Measurements from ENCODE around the gene RPL35A. TPM values are rescaled to one million over a fixed set of nuclear protein-coding genes. Genes with fewer than 3 reads are reported as not detected.

Gene RPL35A
- total and polyA plus RNA-seq, 2 experiments from 2014 or later, result 1,070 to 2,096 TPM

DNA sequence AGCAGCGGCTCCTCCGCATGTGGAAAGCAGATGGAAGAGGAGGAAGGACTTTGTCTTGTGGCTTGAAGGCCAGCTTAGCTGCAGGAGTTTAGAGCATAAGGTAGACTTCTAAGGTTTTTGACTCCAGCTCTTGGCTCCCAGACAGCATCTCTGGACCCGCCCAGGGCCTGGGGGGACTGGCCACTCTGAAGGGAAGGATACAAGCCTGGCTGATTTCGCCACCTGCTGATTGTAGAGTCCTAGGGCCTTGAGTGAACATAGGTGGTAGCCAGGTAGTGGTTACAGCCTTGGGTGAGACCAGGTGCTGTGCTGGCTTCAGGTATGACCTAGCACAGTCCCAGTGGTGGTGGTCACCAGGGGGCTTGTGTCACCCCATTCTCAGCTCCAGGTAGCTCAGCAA, 48.4 kb upstream of the RPL35A start:
- H3K27me3 Mint-ChIP-seq (ENCODE audit: insufficient read depth, low read depth, poor library complexity), result peaks cover 5% of the 10 kb centered on the region

More for the DNA sequence above, 48.4 kb upstream of the RPL35A start:
- TF ChIP-seq, protein P1, sequence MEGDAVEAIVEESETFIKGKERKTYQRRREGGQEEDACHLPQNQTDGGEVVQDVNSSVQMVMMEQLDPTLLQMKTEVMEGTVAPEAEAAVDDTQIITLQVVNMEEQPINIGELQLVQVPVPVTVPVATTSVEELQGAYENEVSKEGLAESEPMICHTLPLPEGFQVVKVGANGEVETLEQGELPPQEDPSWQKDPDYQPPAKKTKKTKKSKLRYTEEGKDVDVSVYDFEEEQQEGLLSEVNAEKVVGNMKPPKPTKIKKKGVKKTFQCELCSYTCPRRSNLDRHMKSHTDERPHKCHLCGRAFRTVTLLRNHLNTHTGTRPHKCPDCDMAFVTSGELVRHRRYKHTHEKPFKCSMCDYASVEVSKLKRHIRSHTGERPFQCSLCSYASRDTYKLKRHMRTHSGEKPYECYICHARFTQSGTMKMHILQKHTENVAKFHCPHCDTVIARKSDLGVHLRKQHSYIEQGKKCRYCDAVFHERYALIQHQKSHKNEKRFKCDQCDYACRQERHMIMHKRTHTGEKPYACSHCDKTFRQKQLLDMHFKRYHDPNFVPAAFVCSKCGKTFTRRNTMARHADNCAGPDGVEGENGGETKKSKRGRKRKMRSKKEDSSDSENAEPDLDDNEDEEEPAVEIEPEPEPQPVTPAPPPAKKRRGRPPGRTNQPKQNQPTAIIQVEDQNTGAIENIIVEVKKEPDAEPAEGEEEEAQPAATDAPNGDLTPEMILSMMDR (conservative IDR thresholded peaks at IDR 0.05; ENCODE audit: low read depth in 2 of 2), result peak in 1 of 2 experiments; percentile 42; a peak in 2 of 4 replicates
- TF ChIP-seq STAT1 (IDR thresholded peaks at IDR 0.05; ENCODE audit: unreplicated experiment) (no peak), NANOG (IDR thresholded peaks at IDR 0.05; ENCODE audit: borderline replicate concordance) (no peak), EZH2phosphoT487 (IDR thresholded peaks at IDR 0.05; ENCODE audit: unreplicated experiment) (no peak)
- TF ChIP-seq, protein P2, sequence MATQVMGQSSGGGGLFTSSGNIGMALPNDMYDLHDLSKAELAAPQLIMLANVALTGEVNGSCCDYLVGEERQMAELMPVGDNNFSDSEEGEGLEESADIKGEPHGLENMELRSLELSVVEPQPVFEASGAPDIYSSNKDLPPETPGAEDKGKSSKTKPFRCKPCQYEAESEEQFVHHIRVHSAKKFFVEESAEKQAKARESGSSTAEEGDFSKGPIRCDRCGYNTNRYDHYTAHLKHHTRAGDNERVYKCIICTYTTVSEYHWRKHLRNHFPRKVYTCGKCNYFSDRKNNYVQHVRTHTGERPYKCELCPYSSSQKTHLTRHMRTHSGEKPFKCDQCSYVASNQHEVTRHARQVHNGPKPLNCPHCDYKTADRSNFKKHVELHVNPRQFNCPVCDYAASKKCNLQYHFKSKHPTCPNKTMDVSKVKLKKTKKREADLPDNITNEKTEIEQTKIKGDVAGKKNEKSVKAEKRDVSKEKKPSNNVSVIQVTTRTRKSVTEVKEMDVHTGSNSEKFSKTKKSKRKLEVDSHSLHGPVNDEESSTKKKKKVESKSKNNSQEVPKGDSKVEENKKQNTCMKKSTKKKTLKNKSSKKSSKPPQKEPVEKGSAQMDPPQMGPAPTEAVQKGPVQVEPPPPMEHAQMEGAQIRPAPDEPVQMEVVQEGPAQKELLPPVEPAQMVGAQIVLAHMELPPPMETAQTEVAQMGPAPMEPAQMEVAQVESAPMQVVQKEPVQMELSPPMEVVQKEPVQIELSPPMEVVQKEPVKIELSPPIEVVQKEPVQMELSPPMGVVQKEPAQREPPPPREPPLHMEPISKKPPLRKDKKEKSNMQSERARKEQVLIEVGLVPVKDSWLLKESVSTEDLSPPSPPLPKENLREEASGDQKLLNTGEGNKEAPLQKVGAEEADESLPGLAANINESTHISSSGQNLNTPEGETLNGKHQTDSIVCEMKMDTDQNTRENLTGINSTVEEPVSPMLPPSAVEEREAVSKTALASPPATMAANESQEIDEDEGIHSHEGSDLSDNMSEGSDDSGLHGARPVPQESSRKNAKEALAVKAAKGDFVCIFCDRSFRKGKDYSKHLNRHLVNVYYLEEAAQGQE (IDR thresholded peaks at IDR 0.05; ENCODE audit: unreplicated experiment), result no peak
- TF ChIP-seq, protein P3, sequence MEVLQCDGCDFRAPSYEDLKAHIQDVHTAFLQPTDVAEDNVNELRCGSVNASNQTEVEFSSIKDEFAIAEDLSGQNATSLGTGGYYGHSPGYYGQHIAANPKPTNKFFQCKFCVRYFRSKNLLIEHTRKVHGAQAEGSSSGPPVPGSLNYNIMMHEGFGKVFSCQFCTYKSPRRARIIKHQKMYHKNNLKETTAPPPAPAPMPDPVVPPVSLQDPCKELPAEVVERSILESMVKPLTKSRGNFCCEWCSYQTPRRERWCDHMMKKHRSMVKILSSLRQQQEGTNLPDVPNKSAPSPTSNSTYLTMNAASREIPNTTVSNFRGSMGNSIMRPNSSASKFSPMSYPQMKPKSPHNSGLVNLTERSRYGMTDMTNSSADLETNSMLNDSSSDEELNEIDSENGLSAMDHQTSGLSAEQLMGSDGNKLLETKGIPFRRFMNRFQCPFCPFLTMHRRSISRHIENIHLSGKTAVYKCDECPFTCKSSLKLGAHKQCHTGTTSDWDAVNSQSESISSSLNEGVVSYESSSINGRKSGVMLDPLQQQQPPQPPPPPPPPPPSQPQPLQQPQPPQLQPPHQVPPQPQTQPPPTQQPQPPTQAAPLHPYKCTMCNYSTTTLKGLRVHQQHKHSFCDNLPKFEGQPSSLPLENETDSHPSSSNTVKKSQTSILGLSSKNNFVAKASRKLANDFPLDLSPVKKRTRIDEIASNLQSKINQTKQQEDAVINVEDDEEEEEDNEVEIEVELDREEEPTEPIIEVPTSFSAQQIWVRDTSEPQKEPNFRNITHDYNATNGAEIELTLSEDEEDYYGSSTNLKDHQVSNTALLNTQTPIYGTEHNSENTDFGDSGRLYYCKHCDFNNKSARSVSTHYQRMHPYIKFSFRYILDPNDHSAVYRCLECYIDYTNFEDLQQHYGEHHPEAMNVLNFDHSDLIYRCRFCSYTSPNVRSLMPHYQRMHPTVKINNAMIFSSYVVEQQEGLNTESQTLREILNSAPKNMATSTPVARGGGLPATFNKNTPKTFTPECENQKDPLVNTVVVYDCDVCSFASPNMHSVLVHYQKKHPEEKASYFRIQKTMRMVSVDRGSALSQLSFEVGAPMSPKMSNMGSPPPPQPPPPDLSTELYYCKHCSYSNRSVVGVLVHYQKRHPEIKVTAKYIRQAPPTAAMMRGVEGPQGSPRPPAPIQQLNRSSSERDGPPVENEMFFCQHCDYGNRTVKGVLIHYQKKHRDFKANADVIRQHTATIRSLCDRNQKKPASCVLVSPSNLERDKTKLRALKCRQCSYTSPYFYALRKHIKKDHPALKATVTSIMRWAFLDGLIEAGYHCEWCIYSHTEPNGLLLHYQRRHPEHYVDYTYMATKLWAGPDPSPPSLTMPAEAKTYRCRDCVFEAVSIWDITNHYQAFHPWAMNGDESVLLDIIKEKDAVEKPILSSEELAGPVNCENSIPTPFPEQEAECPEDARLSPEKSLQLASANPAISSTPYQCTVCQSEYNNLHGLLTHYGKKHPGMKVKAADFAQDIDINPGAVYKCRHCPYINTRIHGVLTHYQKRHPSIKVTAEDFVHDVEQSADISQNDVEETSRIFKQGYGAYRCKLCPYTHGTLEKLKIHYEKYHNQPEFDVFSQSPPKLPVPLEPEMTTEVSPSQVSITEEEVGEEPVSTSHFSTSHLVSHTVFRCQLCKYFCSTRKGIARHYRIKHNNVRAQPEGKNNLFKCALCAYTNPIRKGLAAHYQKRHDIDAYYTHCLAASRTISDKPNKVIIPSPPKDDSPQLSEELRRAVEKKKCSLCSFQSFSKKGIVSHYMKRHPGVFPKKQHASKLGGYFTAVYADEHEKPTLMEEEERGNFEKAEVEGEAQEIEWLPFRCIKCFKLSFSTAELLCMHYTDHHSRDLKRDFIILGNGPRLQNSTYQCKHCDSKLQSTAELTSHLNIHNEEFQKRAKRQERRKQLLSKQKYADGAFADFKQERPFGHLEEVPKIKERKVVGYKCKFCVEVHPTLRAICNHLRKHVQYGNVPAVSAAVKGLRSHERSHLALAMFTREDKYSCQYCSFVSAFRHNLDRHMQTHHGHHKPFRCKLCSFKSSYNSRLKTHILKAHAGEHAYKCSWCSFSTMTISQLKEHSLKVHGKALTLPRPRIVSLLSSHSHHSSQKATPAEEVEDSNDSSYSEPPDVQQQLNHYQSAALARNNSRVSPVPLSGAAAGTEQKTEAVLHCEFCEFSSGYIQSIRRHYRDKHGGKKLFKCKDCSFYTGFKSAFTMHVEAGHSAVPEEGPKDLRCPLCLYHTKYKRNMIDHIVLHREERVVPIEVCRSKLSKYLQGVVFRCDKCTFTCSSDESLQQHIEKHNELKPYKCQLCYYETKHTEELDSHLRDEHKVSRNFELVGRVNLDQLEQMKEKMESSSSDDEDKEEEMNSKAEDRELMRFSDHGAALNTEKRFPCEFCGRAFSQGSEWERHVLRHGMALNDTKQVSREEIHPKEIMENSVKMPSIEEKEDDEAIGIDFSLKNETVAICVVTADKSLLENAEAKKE (CRISPR knock-in tag; IDR thresholded peaks at IDR 0.05), result no peak
- no peaks in the 10 kb centered on the region for H3K79me2 ChIP-seq (replicated peaks; ENCODE audit: insufficient read depth)
- H3K9me2 ChIP-seq (ENCODE audit: insufficient read depth), result no peaks in the 10 kb centered on the region
- no peak overlapping the region for H3K27ac Mint-ChIP-seq
- ATAC-seq (no peak), DNase-seq (ENCODE audit: low spot score) (no peak)
- no peaks in the 10 kb centered on the region; the same call in 1 of the 3 replicates for H3K9me3 Mint-ChIP-seq
- H3K27me3 ChIP-seq (ENCODE audit: insufficient read depth), result no peaks in the 10 kb centered on the region
- H3K36me3 ChIP-seq (ENCODE audit: insufficient read depth), result no peaks in the 10 kb centered on the region
- no peak overlapping the region for H3K27ac ChIP-seq (ENCODE audit: low read depth)
- H3K36me3 Mint-ChIP-seq (ENCODE audit: low read depth), result peaks cover 5% of the 10 kb centered on the region; the same call in 2 of the 3 replicates
- H4K20me1 ChIP-seq (replicated peaks; ENCODE audit: insufficient read depth), result no peaks in the 10 kb centered on the region
- H3K4me1 Mint-ChIP-seq, result peaks cover 17% of the 10 kb centered on the region
- 0 out of 2 replicates have a peak, but pooled peaks cover 4% of the 10 kb centered on the region for H3K4me1 ChIP-seq (ENCODE audit: insufficient read depth)
- H2AFZ ChIP-seq, result no peak overlapping the region
- H3K4me3 Mint-ChIP-seq, result no peak overlapping the region
- H3F3A ChIP-seq (replicated peaks; ENCODE audit: low read depth), result no peaks in the 10 kb centered on the region
- H3K4me3 ChIP-seq, result no peak overlapping the region
- no peak overlapping the region for H3K4me2 ChIP-seq

All from GM23338 (cell line).